Activated naive CD4-positive, alpha-beta T cell treated with anti-CD3 and anti-CD28 coated beads, Interleukin-2, amount 50 U/mL, for 24 hours (primary cell): ENCODE data around the gene NCMAP.
A peak's percentile ranks its signal among the peaks of the same experiment; 100 is the strongest.

Experiments used
- H3K27ac Mint-ChIP-seq: one replicate; pipeline ENCODE4 v1.8.0; 2021; ENCODE audit warnings: mild to moderate bottlenecking, mixed read lengths
- H3K27me3 Mint-ChIP-seq: one replicate; pipeline ENCODE4 v1.8.0; 2021; ENCODE audit warnings: mixed read lengths
- H3K36me3 Mint-ChIP-seq: one replicate; pipeline ENCODE4 v1.8.0; 2021; ENCODE audit warnings: mixed read lengths
- H3K4me1 Mint-ChIP-seq: one replicate; pipeline ENCODE4 v1.8.0; 2021; ENCODE audit warnings: mixed read lengths
- H3K4me3 Mint-ChIP-seq: one replicate; pipeline ENCODE4 v1.8.0; 2021; ENCODE audit warnings: mild to moderate bottlenecking, mixed read lengths
- H3K9me3 Mint-ChIP-seq: one replicate; pipeline ENCODE4 v1.8.0; 2021; ENCODE audit warnings: mixed read lengths

NCMAP gene

GRCh38 chr1:24556414-24556795, 518 bp downstream of the NCMAP start:
- Mint-ChIP-seq H3K27me3 (no peaks in the 10 kb centered on the region), H3K4me1 (peaks cover 15% of the 10 kb centered on the region), H3K27ac (no peak overlapping the region), H3K4me3 (peak overlapping the region; percentile 51), H3K36me3 (no peaks in the 10 kb centered on the region), H3K9me3 (no peaks in the 10 kb centered on the region)

GRCh38 chr1:24557220-24557619, 1.3 kb downstream of the NCMAP start:
- Mint-ChIP-seq H3K27me3 (no peaks in the 10 kb centered on the region), H3K36me3 (no peaks in the 10 kb centered on the region), H3K27ac (no peak overlapping the region), H3K4me1 (peaks cover 18% of the 10 kb centered on the region), H3K9me3 (no peaks in the 10 kb centered on the region), H3K4me3 (no peak overlapping the region)

GRCh38 chr1:24557711-24558131, 1.8 kb downstream of the NCMAP start:
- peaks cover 21% of the 10 kb centered on the region for H3K4me1 Mint-ChIP-seq
- no peak overlapping the region for H3K27ac Mint-ChIP-seq
- no peaks in the 10 kb centered on the region for H3K36me3 Mint-ChIP-seq
- no peaks in the 10 kb centered on the region for H3K9me3 Mint-ChIP-seq
- no peaks in the 10 kb centered on the region for H3K27me3 Mint-ChIP-seq
- no peak overlapping the region for H3K4me3 Mint-ChIP-seq

- Mint-ChIP-seq H3K9me3 (no peaks in the 10 kb centered on the region), H3K27me3 (no peaks in the 10 kb centered on the region), H3K27ac (no peak overlapping the region), H3K36me3 (no peaks in the 10 kb centered on the region), H3K4me3 (no peak overlapping the region), H3K4me1 (peaks cover 23% of the 10 kb centered on the region)
These were observed 2.6 kb downstream of the NCMAP start for GRCh38 chr1:24558455-24558854.

- no peak overlapping the region for H3K4me3 Mint-ChIP-seq
- peaks cover 23% of the 10 kb centered on the region for H3K4me1 Mint-ChIP-seq
- no peak overlapping the region for H3K27ac Mint-ChIP-seq
- no peaks in the 10 kb centered on the region for H3K9me3 Mint-ChIP-seq
- no peaks in the 10 kb centered on the region for H3K27me3 Mint-ChIP-seq
- no peaks in the 10 kb centered on the region for H3K36me3 Mint-ChIP-seq
These were observed 3.3 kb downstream of the NCMAP start for GRCh38 chr1:24558902-24559791.

GRCh38 chr1:24560361-24560760, 4.5 kb downstream of the NCMAP start:
- no peak overlapping the region for H3K27ac Mint-ChIP-seq
- H3K36me3 Mint-ChIP-seq: no peaks in the 10 kb centered on the region
- H3K4me1 Mint-ChIP-seq: peaks cover 21% of the 10 kb centered on the region
- no peaks in the 10 kb centered on the region for H3K9me3 Mint-ChIP-seq
- no peaks in the 10 kb centered on the region for H3K27me3 Mint-ChIP-seq
- no peak overlapping the region for H3K4me3 Mint-ChIP-seq

- no peak overlapping the region for H3K27ac Mint-ChIP-seq
- no peak overlapping the region for H3K4me3 Mint-ChIP-seq
- H3K9me3 Mint-ChIP-seq: no peaks in the 10 kb centered on the region
- H3K36me3 Mint-ChIP-seq: no peaks in the 10 kb centered on the region
- H3K27me3 Mint-ChIP-seq: no peaks in the 10 kb centered on the region
- H3K4me1 Mint-ChIP-seq: peaks cover 11% of the 10 kb centered on the region
These were observed 6.7 kb downstream of the NCMAP start for GRCh38 chr1:24562625-24563024.

- Mint-ChIP-seq H3K4me1 (peaks cover 11% of the 10 kb centered on the region), H3K9me3 (no peaks in the 10 kb centered on the region), H3K27me3 (no peaks in the 10 kb centered on the region), H3K36me3 (no peaks in the 10 kb centered on the region), H3K4me3 (no peak overlapping the region), H3K27ac (peak overlapping the region; percentile 73)
These were observed 8.8 kb downstream of the NCMAP start for GRCh38 chr1:24564695-24565094.

GRCh38 chr1:24566236-24566867, 10.5 kb downstream of the NCMAP start:
- Mint-ChIP-seq H3K9me3 (no peaks in the 10 kb centered on the region), H3K27me3 (no peaks in the 10 kb centered on the region), H3K27ac (no peak overlapping the region), H3K36me3 (no peaks in the 10 kb centered on the region), H3K4me1 (peaks cover 11% of the 10 kb centered on the region), H3K4me3 (no peak overlapping the region)

- Mint-ChIP-seq H3K9me3 (no peaks in the 10 kb centered on the region), H3K27me3 (no peaks in the 10 kb centered on the region), H3K27ac (no peak overlapping the region), H3K36me3 (no peaks in the 10 kb centered on the region), H3K4me1 (no peaks in the 10 kb centered on the region), H3K4me3 (no peak overlapping the region)
These were observed 12.0 kb downstream of the NCMAP start for GRCh38 chr1:24567792-24568388.

GRCh38 chr1:24568475-24568874, 12.6 kb downstream of the NCMAP start:
- Mint-ChIP-seq H3K27ac (no peak overlapping the region), H3K36me3 (no peaks in the 10 kb centered on the region), H3K4me1 (no peaks in the 10 kb centered on the region), H3K9me3 (no peaks in the 10 kb centered on the region), H3K27me3 (no peaks in the 10 kb centered on the region), H3K4me3 (no peak overlapping the region)

GRCh38 chr1:24570265-24571125, 14.6 kb downstream of the NCMAP start:
- Mint-ChIP-seq H3K27ac (peak overlapping the region; percentile 84), H3K36me3 (no peaks in the 10 kb centered on the region), H3K27me3 (no peaks in the 10 kb centered on the region), H3K9me3 (no peaks in the 10 kb centered on the region), H3K4me3 (no peak overlapping the region), H3K4me1 (no peaks in the 10 kb centered on the region)

- Mint-ChIP-seq H3K27me3 (no peaks in the 10 kb centered on the region), H3K36me3 (no peaks in the 10 kb centered on the region), H3K4me1 (no peaks in the 10 kb centered on the region), H3K27ac (no peak overlapping the region), H3K9me3 (no peaks in the 10 kb centered on the region), H3K4me3 (no peak overlapping the region)
These were observed 16.4 kb downstream of the NCMAP start for GRCh38 chr1:24572301-24572700.

- no peak overlapping the region for H3K27ac Mint-ChIP-seq
- H3K4me1 Mint-ChIP-seq: no peaks in the 10 kb centered on the region
- no peaks in the 10 kb centered on the region for H3K36me3 Mint-ChIP-seq
- no peaks in the 10 kb centered on the region for H3K9me3 Mint-ChIP-seq
- H3K27me3 Mint-ChIP-seq: no peaks in the 10 kb centered on the region
- H3K4me3 Mint-ChIP-seq: no peak overlapping the region
These were observed 20.2 kb downstream of the NCMAP start for GRCh38 chr1:24575905-24576587.

- Mint-ChIP-seq H3K27me3 (no peaks in the 10 kb centered on the region), H3K9me3 (no peaks in the 10 kb centered on the region), H3K4me1 (no peaks in the 10 kb centered on the region), H3K4me3 (no peak overlapping the region), H3K36me3 (no peaks in the 10 kb centered on the region), H3K27ac (no peak overlapping the region)
These were observed 23.0 kb downstream of the NCMAP start for GRCh38 chr1:24578846-24579245.
